Measurements from ENCODE around the gene OR7C2.

The OR7C2 gene

DNA sequence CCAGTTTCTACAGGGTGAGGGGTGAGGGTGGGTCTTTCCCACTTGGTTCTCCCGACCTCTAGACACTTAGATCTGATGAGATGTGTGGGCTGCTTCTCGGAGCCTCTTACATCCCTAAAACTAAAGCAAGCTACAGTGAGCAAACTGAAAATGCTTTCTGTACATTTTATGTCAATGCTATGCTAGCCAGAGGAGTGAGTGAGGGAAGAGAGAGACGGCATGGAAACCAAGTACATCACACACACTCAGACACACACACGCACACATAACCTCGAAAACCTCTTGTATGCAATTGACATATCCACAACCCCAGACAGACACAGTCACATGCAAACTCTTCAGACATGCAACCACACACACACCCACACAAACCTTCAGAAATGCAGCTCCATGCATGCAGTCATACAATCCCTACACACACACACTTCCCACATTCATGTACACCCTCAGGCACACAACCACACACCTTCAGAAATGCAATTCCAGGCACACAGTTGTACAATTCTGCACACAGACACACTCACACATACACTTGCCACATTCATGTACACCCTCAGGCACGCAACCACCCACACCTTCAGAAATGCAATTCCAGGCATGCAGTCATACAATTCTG is 37.0 kb downstream of the OR7C2 start:
- DNase-seq (ENCODE audit: low read depth in 2 of 3, low spot score in 2 of 3), result no peak

DNA sequence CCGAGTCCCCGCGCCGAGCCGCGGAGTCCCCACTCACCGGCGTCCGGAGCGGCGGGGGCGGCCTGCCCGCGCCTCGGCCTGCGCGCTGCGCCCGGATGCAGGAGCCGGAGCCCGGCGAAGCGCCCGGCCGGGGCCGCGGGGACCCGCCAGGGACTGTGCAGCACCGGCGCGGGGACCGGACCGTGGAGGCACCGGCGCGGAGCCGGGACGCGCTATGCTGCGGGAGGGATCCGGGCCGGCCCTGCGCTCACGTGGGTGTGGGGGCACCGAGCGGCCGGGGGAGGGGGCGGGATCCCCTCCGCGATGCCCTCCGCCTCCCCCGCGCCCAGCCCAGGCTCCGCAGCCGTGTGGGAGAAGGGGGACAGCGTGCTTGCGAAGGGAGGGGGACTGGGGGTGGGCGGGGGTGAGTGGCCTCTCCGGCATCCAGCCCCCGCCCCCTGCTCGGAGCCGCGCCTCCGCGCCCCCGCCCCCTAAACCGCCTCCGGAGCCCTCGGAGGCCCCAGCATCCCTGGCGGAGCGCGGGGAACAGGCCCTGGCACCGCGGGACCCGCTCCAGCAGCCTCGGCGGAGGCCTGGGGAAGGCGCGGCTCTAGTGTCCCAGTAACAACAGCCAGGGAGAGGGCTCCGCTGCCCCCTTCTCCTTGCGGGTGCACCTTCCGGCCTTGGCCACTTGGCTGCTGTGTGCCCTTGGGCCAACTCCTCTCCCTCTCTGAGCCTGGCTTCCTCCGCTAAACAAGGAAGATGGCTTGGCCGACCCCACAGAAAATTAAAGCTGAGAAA is 38.4 kb downstream of the OR7C2 start, which contains the start of gene SLC1A6:
TSS of gene SLC1A6 (minus strand) at position 389 of the 780 bp plus-strand sequence. CDS start 6,954 bp downstream, outside the sequence.
- DNase-seq (ENCODE audit: low read depth in 2 of 3, low spot score in 2 of 3), result no peak

DNA sequence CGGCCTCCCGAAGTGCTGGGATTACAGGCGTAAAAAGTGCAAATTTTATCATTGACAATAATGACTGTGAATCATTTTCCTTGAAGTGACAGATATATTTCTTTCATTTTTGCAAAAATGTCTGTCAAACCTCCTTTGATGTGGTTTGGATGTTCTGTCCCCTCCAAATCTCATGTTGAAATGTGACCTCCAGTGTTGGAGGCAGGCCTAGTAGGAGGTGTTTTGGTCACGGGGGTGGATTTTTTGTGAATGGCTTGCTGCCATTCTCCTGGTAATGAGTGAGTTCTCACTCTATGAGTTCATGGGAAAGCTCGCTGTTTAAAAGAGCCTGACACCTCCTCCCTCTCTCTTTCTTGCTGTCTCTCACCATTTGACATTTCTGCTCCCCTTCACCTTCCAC is 43.8 kb downstream of the OR7C2 start:
- DNase-seq (ENCODE audit: low read depth in 2 of 3, low spot score in 2 of 3), result no peak
